K562 (cell line): ENCODE measurements around the gene GRK4. TPM values are rescaled to one million over a fixed set of nuclear protein-coding genes. Genes with fewer than 3 reads are reported as not detected.
A peak's percentile ranks its signal among the peaks of the same experiment; 100 is the strongest.

Source experiments
- ATF7 ChIP-seq: fragments of 450-650 bp; IDR thresholded peaks from 2 replicates; pipeline ENCODE4 v1.7.1; 2014; ENCODE audit warnings: mild to moderate bottlenecking, moderate library complexity
- C11orf30 ChIP-seq: fragments of 450-650 bp; IDR thresholded peaks from 2 replicates; pipeline ENCODE4 v1.6.1; 2016; ENCODE audit warnings: low read depth, mild to moderate bottlenecking
- CCAR2 ChIP-seq: fragments of 200-400 bp; formaldehyde crosslinking; IDR thresholded peaks from 2 replicates; pipeline ENCODE4 v1.6.1; 2017; ENCODE audit warnings: mild to moderate bottlenecking, low read depth, low read length
- EP400 ChIP-seq: fragments of 450-650 bp; IDR thresholded peaks from 2 replicates; pipeline ENCODE4 v1.6.1; 2017; ENCODE audit warnings: antibody characterized with exemption, mild to moderate bottlenecking, moderate library complexity
- FUS ChIP-seq: fragments of 200-400 bp; formaldehyde crosslinking; optimal IDR thresholded peaks from 2 replicates; pipeline ENCODE3; 2017; ENCODE audit warnings: low read depth, low read length
- GABPA ChIP-seq: fragments of 200-800 bp; sonication (Bioruptor generic); conservative IDR thresholded peaks from 2 replicates; pipeline ENCODE4 v1.6.1; 2016; ENCODE audit warnings: low read depth, missing genetic modification characterization, missing compliant biosample characterization
- HDAC3 ChIP-seq: fragments of 450-650 bp; IDR thresholded peaks from 2 replicates; pipeline ENCODE4 v1.6.1; 2018; ENCODE audit warnings: borderline replicate concordance, mild to moderate bottlenecking, moderate library complexity; ENCODE audit not compliant: partially characterized antibody
- MAFF ChIP-seq: IDR thresholded peaks from 2 replicates; pipeline ENCODE4 v1.6.1; 2012; ENCODE audit warnings: low read length, improper control_type of control experiment
- MBD2 ChIP-seq: sonication (generic); IDR thresholded peaks from 2 replicates; pipeline ENCODE4 v1.6.1; 2016; ENCODE audit warnings: low read depth, borderline replicate concordance
- NELFE ChIP-seq: IDR thresholded peaks from 2 replicates; pipeline ENCODE4 v1.6.1; 2011; ENCODE audit warnings: mild to moderate bottlenecking; ENCODE audit not compliant: insufficient read depth, insufficient read length
- NRF1 ChIP-seq, 2 experiments: fragments of 450-650 bp; IDR thresholded peaks in 1 of 2; conservative IDR thresholded peaks in 1 of 2; 2 replicates each; pipeline ENCODE4 v1.6.1; 2014; ENCODE audit warnings: mild to moderate bottlenecking in 2 of 2
- RAD51 ChIP-seq: fragments of 450-650 bp; IDR thresholded peaks from 2 replicates; pipeline ENCODE4 v1.7.1; 2016; ENCODE audit warnings: low read depth, mild to moderate bottlenecking, borderline replicate concordance
- SNIP1 ChIP-seq: fragments of 450-650 bp; IDR thresholded peaks from 2 replicates; pipeline ENCODE4 v1.7.1; 2017; ENCODE audit warnings: low read depth, mild to moderate bottlenecking
- TOE1 ChIP-seq, 2 experiments: fragments of 450-650 bp in 1 of 2; sonication (generic) in 1 of 2; formaldehyde crosslinking in 1 of 2; IDR thresholded peaks; 2 replicates each; pipeline versions ENCODE4 v1.7.1 to v1.8.0; 2016 to 2022; ENCODE audit warnings: borderline replicate concordance in 2 of 2, mild to moderate bottlenecking in 2 of 2, antibody characterized with exemption in 1 of 2, inconsistent platforms in 1 of 2, low read depth in 1 of 2, missing genetic modification reagents in 1 of 2, moderate library complexity in 1 of 2
- ZNF316 ChIP-seq: fragments of 450-650 bp; IDR thresholded peaks from 2 replicates; pipeline ENCODE4 v1.6.1; 2016
- ZNF586 ChIP-seq: fragments of 450-650 bp; formaldehyde crosslinking; conservative IDR thresholded peaks from 2 replicates; pipeline ENCODE4 v1.4.0; 2020; ENCODE audit warnings: mild to moderate bottlenecking, moderate library complexity
- ZZZ3 ChIP-seq: fragments of 450-650 bp; IDR thresholded peaks from 2 replicates; pipeline ENCODE4 v1.6.1; 2016; ENCODE audit warnings: antibody characterized with exemption, mild to moderate bottlenecking, moderate library complexity
- polyA plus RNA-seq, 8 experiments: library from polyadenylated mRNA; depleted of rRNA in 4 of 8; stranded (reverse) in 5 of 8; unstranded in 3 of 8; fragments of >200 nt; fragmentation: Nextera tagmentation in 2 of 8; fragmentation: Illumina TruSeq in 1 of 8; extraction: Ambion mirVana in 2 of 8; extraction: Trizol in 1 of 8; gene quantifications; 2 replicates each; pipeline versions ENCODE4 v1.2.1 to v1.2.3, GENCODE V29; 2011 to 2014; ENCODE audit warnings: inconsistent platforms in 1 of 8, missing spikeins in 1 of 8
- total RNA-seq, 7 experiments: library from RNA; depleted of rRNA in 6 of 7; stranded (reverse); fragments of >200 nt in 6 of 7; fragmentation: Illumina TruSeq in 2 of 7; extraction: Trizol in 2 of 7; gene quantifications; 2 replicates each; pipeline versions ENCODE4 v1.2.1 to v1.2.3, GENCODE V29; 2011 to 2021; ENCODE audit warnings: low replicate concordance in 1 of 7
- TF ChIP-seq, protein P1 (sequence below): sonication (generic); formaldehyde crosslinking; IDR thresholded peaks from 2 replicates; pipeline ENCODE4 v1.9.0; 2022; ENCODE audit warnings: mild to moderate bottlenecking, missing genetic modification reagents
- TF ChIP-seq, protein P2 (sequence below), 2 experiments: fragments of 450-650 bp in 1 of 2; sonication (generic) in 1 of 2; formaldehyde crosslinking in 1 of 2; IDR thresholded peaks in 1 of 2; conservative IDR thresholded peaks in 1 of 2; 2 replicates each; pipeline versions ENCODE4 v1.6.1 to v1.8.1; 2016 to 2023; ENCODE audit warnings: mild to moderate bottlenecking in 2 of 2, moderate library complexity in 2 of 2, inconsistent platforms in 1 of 2, missing genetic modification reagents in 1 of 2
- TF ChIP-seq, protein P3 (sequence below): sonication (generic); formaldehyde crosslinking; IDR thresholded peaks from 2 replicates; pipeline ENCODE4 v1.8.1; 2022; ENCODE audit warnings: missing genetic modification reagents

Gene GRK4
- total and polyA plus RNA-seq, 9 of the 15 experiments (the other 6 are each of a cell fraction or from before 2014, with no cell fraction given), result 1.1 to 4.8 (median 2.6) TPM

DNA sequence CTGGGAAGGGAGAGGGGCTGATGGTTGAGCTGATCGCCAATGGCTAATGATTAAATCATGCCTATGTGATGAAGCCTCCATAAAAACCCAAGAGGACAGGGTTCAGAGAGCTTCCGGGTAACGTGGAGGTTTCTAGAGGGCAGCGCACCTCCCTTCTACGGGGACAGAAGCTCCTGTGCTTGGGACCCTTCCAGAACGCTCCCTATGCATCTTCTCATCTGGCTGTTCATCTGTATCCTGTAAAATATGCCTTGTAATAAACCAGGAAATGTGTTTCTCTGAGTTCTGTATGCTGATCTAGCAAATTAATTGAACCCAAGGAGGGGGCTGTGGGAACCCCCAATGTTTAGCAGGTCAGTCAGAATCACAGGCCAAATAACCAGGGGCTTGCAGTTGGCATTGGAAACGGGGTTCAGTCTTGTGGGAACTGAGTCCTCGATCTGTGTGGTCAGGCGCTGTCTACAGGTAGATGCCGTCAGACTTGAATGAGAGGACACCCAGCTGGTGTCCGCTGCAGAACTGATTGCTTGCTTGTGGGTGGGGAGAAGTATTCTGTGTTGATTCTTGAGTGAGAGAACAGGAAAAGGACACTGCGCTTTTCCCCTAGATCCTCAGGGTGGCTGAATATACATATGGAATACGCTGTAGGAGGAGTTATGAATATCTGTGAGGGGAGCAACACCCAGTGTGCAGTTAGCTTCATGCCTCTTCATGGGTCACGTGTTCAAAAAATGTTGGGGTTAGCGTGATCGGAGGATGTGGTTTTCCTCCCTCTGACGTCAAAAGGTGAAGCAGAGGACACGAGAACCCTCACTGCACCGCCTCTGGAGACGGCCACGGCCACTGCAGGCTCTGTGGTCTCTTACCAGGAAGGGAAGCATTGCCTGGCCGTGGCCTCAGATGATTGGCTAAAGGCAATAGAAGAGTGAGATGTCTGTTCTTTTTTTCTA lies 81.8 kb downstream of the GRK4 start (continued):
- TF ChIP-seq FUS, result no peak
- TF ChIP-seq, protein P1, sequence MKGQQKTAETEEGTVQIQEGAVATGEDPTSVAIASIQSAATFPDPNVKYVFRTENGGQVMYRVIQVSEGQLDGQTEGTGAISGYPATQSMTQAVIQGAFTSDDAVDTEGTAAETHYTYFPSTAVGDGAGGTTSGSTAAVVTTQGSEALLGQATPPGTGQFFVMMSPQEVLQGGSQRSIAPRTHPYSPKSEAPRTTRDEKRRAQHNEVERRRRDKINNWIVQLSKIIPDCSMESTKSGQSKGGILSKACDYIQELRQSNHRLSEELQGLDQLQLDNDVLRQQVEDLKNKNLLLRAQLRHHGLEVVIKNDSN (CRISPR knock-in tag), result peak; percentile 87
- no peak for TF ChIP-seq EP400
- no peak for TF ChIP-seq CCAR2
- TF ChIP-seq NRF1 (conservative IDR thresholded peaks at IDR 0.05 in 1 of 2, IDR thresholded peaks at IDR 0.05 in 1 of 2), result 0 out of 4 replicates have a peak, but pooled peaks of 1 of the 2 experiments have one; percentile 17
- TF ChIP-seq TOE1 (IDR thresholded peaks at IDR 0.05; ENCODE audit: borderline replicate concordance), result peak; percentile 90; the same call in 1 of the 2 replicates
- TF ChIP-seq TOE1 (CRISPR knock-in tag; IDR thresholded peaks at IDR 0.05; ENCODE audit: borderline replicate concordance, low read depth), result no peak
- TF ChIP-seq ZNF586, result no peak
- no peak for TF ChIP-seq NELFE
- peak; percentile 23; the same call in 1 of the 2 replicates for TF ChIP-seq MAFF
- peak; percentile 58; the same call in 1 of the 2 replicates for TF ChIP-seq C11orf30
- 0 out of 2 replicates have a peak, but pooled peaks have one; percentile 44 for TF ChIP-seq GABPA (tag)
- no peak for TF ChIP-seq MBD2
- TF ChIP-seq RAD51, result peak; percentile 91
- TF ChIP-seq SNIP1, result no peak
- TF ChIP-seq ZNF316, result peak; percentile 69
- TF ChIP-seq, protein P2, sequence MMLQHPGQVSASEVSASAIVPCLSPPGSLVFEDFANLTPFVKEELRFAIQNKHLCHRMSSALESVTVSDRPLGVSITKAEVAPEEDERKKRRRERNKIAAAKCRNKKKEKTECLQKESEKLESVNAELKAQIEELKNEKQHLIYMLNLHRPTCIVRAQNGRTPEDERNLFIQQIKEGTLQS (IDR thresholded peaks at IDR 0.05), result no peak
- TF ChIP-seq, protein P2 (CRISPR knock-in tag; conservative IDR thresholded peaks at IDR 0.05), result no peak
- no peak for TF ChIP-seq ZZZ3
- TF ChIP-seq, protein P3, sequence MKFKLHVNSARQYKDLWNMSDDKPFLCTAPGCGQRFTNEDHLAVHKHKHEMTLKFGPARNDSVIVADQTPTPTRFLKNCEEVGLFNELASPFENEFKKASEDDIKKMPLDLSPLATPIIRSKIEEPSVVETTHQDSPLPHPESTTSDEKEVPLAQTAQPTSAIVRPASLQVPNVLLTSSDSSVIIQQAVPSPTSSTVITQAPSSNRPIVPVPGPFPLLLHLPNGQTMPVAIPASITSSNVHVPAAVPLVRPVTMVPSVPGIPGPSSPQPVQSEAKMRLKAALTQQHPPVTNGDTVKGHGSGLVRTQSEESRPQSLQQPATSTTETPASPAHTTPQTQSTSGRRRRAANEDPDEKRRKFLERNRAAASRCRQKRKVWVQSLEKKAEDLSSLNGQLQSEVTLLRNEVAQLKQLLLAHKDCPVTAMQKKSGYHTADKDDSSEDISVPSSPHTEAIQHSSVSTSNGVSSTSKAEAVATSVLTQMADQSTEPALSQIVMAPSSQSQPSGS, result no peak
- TF ChIP-seq ATF7, result peak; percentile 63; the same call in 1 of the 2 replicates
- TF ChIP-seq HDAC3, result no peak
